OCI-M1 (cell line): ENCODE data around the gene SF3B4.

Experiments used
- DNase-seq: peaks from one replicate; lab custom pipeline; 2025; lab: John Stamatoyannopoulos, UW

The SF3B4 gene

GRCh38 chr1:149933208-149933607 lies 5.6 kb upstream of the SF3B4 start:
- no peak for DNase-seq

GRCh38 chr1:149932474-149932873 lies 4.9 kb upstream of the SF3B4 start:
- no peak for DNase-seq

GRCh38 chr1:149931212-149931790 lies 3.7 kb upstream of the SF3B4 start:
- no peak for DNase-seq

- no peak for DNase-seq
Observed at GRCh38 chr1:149929856-149930255, 2.3 kb upstream of the SF3B4 start.

- DNase-seq = no peak
Observed at GRCh38 chr1:149928401-149928724, 760 bp upstream of the SF3B4 start.

GRCh38 chr1:149927056-149927562 lies 494 bp downstream of the SF3B4 start:
- no peak for DNase-seq

- DNase-seq = no peak
Observed at GRCh38 chr1:149926296-149926695, 1.3 kb downstream of the SF3B4 start.

- DNase-seq = no peak
Observed at GRCh38 chr1:149925751-149926150, 1.9 kb downstream of the SF3B4 start.

- no peak for DNase-seq
Observed at GRCh38 chr1:149925345-149925744, 2.3 kb downstream of the SF3B4 start.

- DNase-seq = no peak
Observed at GRCh38 chr1:149923626-149924025, 4.0 kb downstream of the SF3B4 start.

- no peak for DNase-seq
Observed at GRCh38 chr1:149917571-149918144, 9.9 kb downstream of the SF3B4 start, which contains the start of gene SV2A. SV2A (minus strand) TSS chr1:149917844; CDS start chr1:149913840, 4,004 bp downstream.

GRCh38 chr1:149916898-149917252 lies 10.7 kb downstream of the SF3B4 start:
- DNase-seq = no peak

GRCh38 chr1:149916193-149916897 lies 11.3 kb downstream of the SF3B4 start:
- no peak for DNase-seq

- no peak for DNase-seq
Observed at GRCh38 chr1:149915429-149916192, 12.0 kb downstream of the SF3B4 start.

GRCh38 chr1:149914545-149914944 lies 13.1 kb downstream of the SF3B4 start:
- DNase-seq = no peak

GRCh38 chr1:149906570-149907075 lies 21.0 kb downstream of the SF3B4 start:
- peak; percentile 61 for DNase-seq

- DNase-seq = no peak
Observed at GRCh38 chr1:149903836-149904491, 23.6 kb downstream of the SF3B4 start.

- peak; percentile 96 for DNase-seq
Observed at GRCh38 chr1:149899460-149900284, 27.9 kb downstream of the SF3B4 start, which contains the start of gene BOLA1. BOLA1 (plus strand) TSS chr1:149899568; CDS start chr1:149900060, 492 bp downstream.

GRCh38 chr1:149896575-149896974 lies 31.0 kb downstream of the SF3B4 start:
- no peak for DNase-seq

GRCh38 chr1:149888999-149889289 lies 38.7 kb downstream of the SF3B4 start:
- DNase-seq = peak; percentile 85
